ENCODE measurements around the gene C4BPA.

DNA sequence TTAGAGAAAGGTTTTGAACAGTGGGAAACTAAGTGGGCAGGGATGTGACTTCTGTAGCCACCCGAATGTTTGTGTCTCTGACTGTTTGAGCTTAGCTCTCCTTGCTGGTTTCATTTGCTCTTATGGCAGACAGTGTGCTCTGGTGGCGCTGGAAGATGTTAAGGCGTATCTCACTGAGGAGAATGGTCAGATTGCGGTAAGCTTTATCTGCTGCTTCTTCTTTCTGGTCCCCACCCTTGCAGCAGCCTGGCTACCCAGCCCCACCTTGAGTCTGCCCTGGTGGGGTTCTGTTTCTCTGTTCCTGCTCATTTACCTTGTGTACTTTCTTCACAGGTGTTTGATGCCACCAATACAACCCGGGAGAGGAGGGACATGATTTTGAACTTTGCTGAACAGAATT is 41.0 kb upstream of the C4BPA start:
- no peak for TF ChIP-seq POLR2A (IDR thresholded peaks at IDR 0.05)
- TF ChIP-seq, protein P1, sequence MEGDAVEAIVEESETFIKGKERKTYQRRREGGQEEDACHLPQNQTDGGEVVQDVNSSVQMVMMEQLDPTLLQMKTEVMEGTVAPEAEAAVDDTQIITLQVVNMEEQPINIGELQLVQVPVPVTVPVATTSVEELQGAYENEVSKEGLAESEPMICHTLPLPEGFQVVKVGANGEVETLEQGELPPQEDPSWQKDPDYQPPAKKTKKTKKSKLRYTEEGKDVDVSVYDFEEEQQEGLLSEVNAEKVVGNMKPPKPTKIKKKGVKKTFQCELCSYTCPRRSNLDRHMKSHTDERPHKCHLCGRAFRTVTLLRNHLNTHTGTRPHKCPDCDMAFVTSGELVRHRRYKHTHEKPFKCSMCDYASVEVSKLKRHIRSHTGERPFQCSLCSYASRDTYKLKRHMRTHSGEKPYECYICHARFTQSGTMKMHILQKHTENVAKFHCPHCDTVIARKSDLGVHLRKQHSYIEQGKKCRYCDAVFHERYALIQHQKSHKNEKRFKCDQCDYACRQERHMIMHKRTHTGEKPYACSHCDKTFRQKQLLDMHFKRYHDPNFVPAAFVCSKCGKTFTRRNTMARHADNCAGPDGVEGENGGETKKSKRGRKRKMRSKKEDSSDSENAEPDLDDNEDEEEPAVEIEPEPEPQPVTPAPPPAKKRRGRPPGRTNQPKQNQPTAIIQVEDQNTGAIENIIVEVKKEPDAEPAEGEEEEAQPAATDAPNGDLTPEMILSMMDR (IDR thresholded peaks at IDR 0.05) = no peak
